Natural killer cell treated with Interleukin-12 subunit alpha and Interleukin-12 subunit beta and Interleukin-15 and Interleukin-18, amount 100 ng/mL, for 72 hours (primary cell): ENCODE data around the gene CPSF6. TPM values are rescaled to one million over a fixed set of nuclear protein-coding genes. Genes with fewer than 3 reads are reported as not detected.
A peak's percentile ranks its signal among the peaks of the same experiment; 100 is the strongest.
"Not testable (repeated sequence)": the region's sequence is repeated elsewhere in the genome, so short reads cannot be mapped to it uniquely, and the experiment has no call there.

Experiments used
- ATAC-seq, 2 donors: fragments of 150-1000 bp; cut with Tn5 transposase in 1 of 2; sonication (Bioruptor Pico), chemical (Tn5 transposase) in 1 of 2; 2 replicates each; pipeline ENCODE4 v1.10.0; 2021
- DNase-seq: peaks from one replicate; pipeline ENCODE4 v3.0.0; 2022; ENCODE audit warnings: low spot score
- H3K27ac Mint-ChIP-seq, 2 donors: 1 replicate in 1 of 2; 2 replicates in 1 of 2; pipeline ENCODE4 v1.8.0; 2022; ENCODE audit warnings: mixed read lengths in 2 of 2, mild to moderate bottlenecking in 1 of 2, moderate library complexity in 1 of 2
- H3K27me3 Mint-ChIP-seq, 2 donors: 1 replicate in 1 of 2; 2 replicates in 1 of 2; pipeline ENCODE4 v1.8.0; 2022; ENCODE audit warnings: mixed read lengths in 2 of 2
- H3K36me3 Mint-ChIP-seq: one replicate; pipeline ENCODE4 v1.8.0; 2022; ENCODE audit warnings: mixed read lengths
- H3K4me1 Mint-ChIP-seq, 2 donors: 1 replicate in 1 of 2; 2 replicates in 1 of 2; pipeline ENCODE4 v1.8.0; 2022; ENCODE audit warnings: low read depth in 2 of 2, mixed read lengths in 2 of 2, mild to moderate bottlenecking in 1 of 2
- H3K4me3 Mint-ChIP-seq: one replicate; pipeline ENCODE4 v1.8.0; 2022; ENCODE audit warnings: mixed read lengths
- H3K9me3 Mint-ChIP-seq: 2 replicates; pipeline ENCODE4 v1.8.0; 2022; ENCODE audit warnings: mixed read lengths
- total RNA-seq, 2 donors: library from RNA; stranded (reverse); gene quantifications; one replicate each; pipeline ENCODE4 v1.2.3, GENCODE V29; 2022

CPSF6 gene
- total RNA-seq, 2 donors from 2014 or later: 84.3 to 101 TPM

GRCh38 chr12:69241438-69242092 is 2.2 kb downstream of the CPSF6 start:
- Mint-ChIP-seq H3K4me1 (peaks cover 26 to 44% of the 10 kb centered on the region in 2 donors), H3K27ac (peak overlapping the region in 1 of 2 donors; percentile 87), H3K4me3 (peak overlapping the region; percentile 99), H3K9me3 (no peaks in the 10 kb centered on the region), H3K36me3 (peaks cover 6% of the 10 kb centered on the region), H3K27me3 (no peaks in the 10 kb centered on the region)
- no peak for ATAC-seq
- no peak for DNase-seq

GRCh38 chr12:69243099-69244084 is 4.0 kb downstream of the CPSF6 start:
- Mint-ChIP-seq H3K4me1 (peaks cover 34 to 58% of the 10 kb centered on the region in 2 donors), H3K27me3 (no peaks in the 10 kb centered on the region), H3K36me3 (peaks cover 6% of the 10 kb centered on the region), H3K27ac (peak overlapping the region; percentile 27 to 29), H3K9me3 (no peaks in the 10 kb centered on the region), H3K4me3 (peak overlapping the region; percentile 42)
- ATAC-seq: no peak
- no peak for DNase-seq

GRCh38 chr12:69247268-69248018 is 8.1 kb downstream of the CPSF6 start:
- H3K36me3 Mint-ChIP-seq: no peaks in the 10 kb centered on the region
- no peak for DNase-seq
- H3K27me3 Mint-ChIP-seq: no peaks in the 10 kb centered on the region
- peaks cover 33 to 57% of the 10 kb centered on the region in 2 donors for H3K4me1 Mint-ChIP-seq
- no peak for ATAC-seq
- H3K4me3 Mint-ChIP-seq: peak overlapping the region; percentile 9
- no peak overlapping the region for H3K27ac Mint-ChIP-seq
- no peaks in the 10 kb centered on the region for H3K9me3 Mint-ChIP-seq

- Mint-ChIP-seq H3K4me1 (peaks cover 31 to 50% of the 10 kb centered on the region in 2 donors), H3K27me3 (no peaks in the 10 kb centered on the region), H3K27ac (peak overlapping the region in 1 of 2 donors; percentile 61), H3K4me3 (no peak overlapping the region), H3K9me3 (no peaks in the 10 kb centered on the region), H3K36me3 (peaks cover 4% of the 10 kb centered on the region)
- DNase-seq (no peak), ATAC-seq (no peak)
Measured at GRCh38 chr12:69252033-69252432, 12.7 kb downstream of the CPSF6 start.

- Mint-ChIP-seq H3K4me1 (peaks cover 25 to 40% of the 10 kb centered on the region in 2 donors), H3K27me3 (no peaks in the 10 kb centered on the region), H3K36me3 (peaks cover 12% of the 10 kb centered on the region), H3K27ac (no peak overlapping the region), H3K9me3 (no peaks in the 10 kb centered on the region), H3K4me3 (no peak overlapping the region)
- peak; percentile 62 to 68 for ATAC-seq
- DNase-seq: no peak
Measured at GRCh38 chr12:69254046-69254445, 14.7 kb downstream of the CPSF6 start.

GRCh38 chr12:69254862-69255261 is 15.5 kb downstream of the CPSF6 start:
- Mint-ChIP-seq H3K36me3 (peaks cover 16% of the 10 kb centered on the region), H3K4me3 (no peak overlapping the region), H3K27me3 (no peaks in the 10 kb centered on the region), H3K27ac (no peak overlapping the region), H3K9me3 (no peaks in the 10 kb centered on the region), H3K4me1 (peaks cover 18 to 32% of the 10 kb centered on the region in 2 donors)
- no peak for DNase-seq
- no peak for ATAC-seq

GRCh38 chr12:69258655-69259054 is 19.3 kb downstream of the CPSF6 start:
- Mint-ChIP-seq H3K27ac (peak overlapping the region in 1 of 2 donors; percentile 22), H3K36me3 (peaks cover 36% of the 10 kb centered on the region), H3K4me1 (peaks cover 10 to 15% of the 10 kb centered on the region in 2 donors), H3K9me3 (no peaks in the 10 kb centered on the region), H3K27me3 (no peaks in the 10 kb centered on the region), H3K4me3 (no peak overlapping the region)
- ATAC-seq (no peak), DNase-seq (no peak)

GRCh38 chr12:69262264-69262974 is 23.1 kb downstream of the CPSF6 start:
- H3K27me3 Mint-ChIP-seq: no peaks in the 10 kb centered on the region
- H3K9me3 Mint-ChIP-seq: no peaks in the 10 kb centered on the region
- H3K4me3 Mint-ChIP-seq: no peak overlapping the region
- no peak overlapping the region for H3K27ac Mint-ChIP-seq
- DNase-seq (no peak), ATAC-seq (no peak)
- peaks cover 38% of the 10 kb centered on the region for H3K36me3 Mint-ChIP-seq
- peaks cover 3 to 10% of the 10 kb centered on the region in 2 donors for H3K4me1 Mint-ChIP-seq

- DNase-seq (no peak), ATAC-seq (no peak)
- H3K4me1 Mint-ChIP-seq: peaks cover 3 to 6% of the 10 kb centered on the region in 2 donors
- peaks cover 27% of the 10 kb centered on the region for H3K36me3 Mint-ChIP-seq
- no peaks in the 10 kb centered on the region for H3K27me3 Mint-ChIP-seq
- H3K27ac Mint-ChIP-seq: no peak overlapping the region
- no peak overlapping the region for H3K4me3 Mint-ChIP-seq
- no peaks in the 10 kb centered on the region for H3K9me3 Mint-ChIP-seq
Measured at GRCh38 chr12:69265205-69265604, 25.8 kb downstream of the CPSF6 start.

GRCh38 chr12:69265633-69266032 is 26.3 kb downstream of the CPSF6 start:
- H3K27ac Mint-ChIP-seq, H3K9me3 Mint-ChIP-seq, H3K27me3 Mint-ChIP-seq, H3K4me1 Mint-ChIP-seq, H3K4me3 Mint-ChIP-seq, ATAC-seq, DNase-seq: not testable (repeated sequence)
- H3K36me3 Mint-ChIP-seq: peaks cover 23% of the 10 kb centered on the region

- H3K36me3 Mint-ChIP-seq: peaks cover 18% of the 10 kb centered on the region
- no peak overlapping the region for H3K4me3 Mint-ChIP-seq
- H3K4me1 Mint-ChIP-seq: peaks cover 3 to 6% of the 10 kb centered on the region in 2 donors
- no peaks in the 10 kb centered on the region for H3K27me3 Mint-ChIP-seq
- DNase-seq (no peak), ATAC-seq (peak in 1 of 2 donors; percentile 36)
- H3K27ac Mint-ChIP-seq: no peak overlapping the region
- no peaks in the 10 kb centered on the region for H3K9me3 Mint-ChIP-seq
Measured at GRCh38 chr12:69266036-69266635, 26.8 kb downstream of the CPSF6 start.

GRCh38 chr12:69269736-69270135 is 30.4 kb downstream of the CPSF6 start:
- no peaks in the 10 kb centered on the region for H3K9me3 Mint-ChIP-seq
- H3K27me3 Mint-ChIP-seq: no peaks in the 10 kb centered on the region
- H3K4me1 Mint-ChIP-seq: peaks cover 3 to 6% of the 10 kb centered on the region in 2 donors
- no peak overlapping the region for H3K4me3 Mint-ChIP-seq
- H3K36me3 Mint-ChIP-seq: peaks cover 12% of the 10 kb centered on the region
- no peak for DNase-seq
- H3K27ac Mint-ChIP-seq: no peak overlapping the region
- no peak for ATAC-seq

- Mint-ChIP-seq H3K27ac (no peak overlapping the region), H3K4me3 (no peak overlapping the region), H3K4me1 (peaks cover 6% of the 10 kb centered on the region in 2 donors), H3K27me3 (no peaks in the 10 kb centered on the region), H3K9me3 (no peaks in the 10 kb centered on the region), H3K36me3 (peaks cover 4% of the 10 kb centered on the region)
- DNase-seq (no peak), ATAC-seq (no peak)
Measured at GRCh38 chr12:69272511-69272910, 33.1 kb downstream of the CPSF6 start.
